Activated CD4-positive, alpha-beta T cell treated with anti-CD3 and anti-CD28 coated beads, Interleukin-2, amount 50 U/mL, for 16 hours (primary cell): ENCODE measurements around the gene CHCHD6.

Source experiments
- DNase-seq: peaks from one replicate; pipeline ENCODE4 v3.0.0-alpha.2; 2020

Gene CHCHD6

DNA sequence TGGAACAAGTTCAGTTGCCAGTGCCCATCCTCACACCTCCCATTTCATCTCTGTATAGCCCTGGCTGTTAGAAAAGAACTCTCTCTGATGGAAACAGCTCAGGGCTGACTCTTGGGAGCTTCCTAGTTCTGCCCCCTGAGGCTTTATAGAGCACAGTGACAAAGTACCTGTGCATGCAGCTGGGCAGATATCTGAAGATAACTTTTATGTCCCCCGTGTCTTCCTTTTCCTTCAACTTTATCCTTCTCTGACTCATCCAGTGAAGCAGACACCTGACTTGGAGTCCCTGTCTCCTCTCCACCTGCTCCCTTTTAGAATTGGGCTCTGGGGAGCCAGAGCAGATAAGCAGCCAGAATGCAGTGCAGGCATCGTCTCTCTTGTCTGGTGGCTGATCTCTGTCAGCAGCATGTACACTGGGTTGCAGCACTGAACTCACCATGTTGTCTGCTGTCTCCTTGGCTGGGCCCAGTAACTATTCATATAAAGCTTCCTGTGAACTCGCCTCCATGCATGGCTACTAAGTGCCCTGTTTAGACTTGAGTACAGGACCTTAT, 225.0 kb downstream of the CHCHD6 start:
- no peak for DNase-seq

DNA sequence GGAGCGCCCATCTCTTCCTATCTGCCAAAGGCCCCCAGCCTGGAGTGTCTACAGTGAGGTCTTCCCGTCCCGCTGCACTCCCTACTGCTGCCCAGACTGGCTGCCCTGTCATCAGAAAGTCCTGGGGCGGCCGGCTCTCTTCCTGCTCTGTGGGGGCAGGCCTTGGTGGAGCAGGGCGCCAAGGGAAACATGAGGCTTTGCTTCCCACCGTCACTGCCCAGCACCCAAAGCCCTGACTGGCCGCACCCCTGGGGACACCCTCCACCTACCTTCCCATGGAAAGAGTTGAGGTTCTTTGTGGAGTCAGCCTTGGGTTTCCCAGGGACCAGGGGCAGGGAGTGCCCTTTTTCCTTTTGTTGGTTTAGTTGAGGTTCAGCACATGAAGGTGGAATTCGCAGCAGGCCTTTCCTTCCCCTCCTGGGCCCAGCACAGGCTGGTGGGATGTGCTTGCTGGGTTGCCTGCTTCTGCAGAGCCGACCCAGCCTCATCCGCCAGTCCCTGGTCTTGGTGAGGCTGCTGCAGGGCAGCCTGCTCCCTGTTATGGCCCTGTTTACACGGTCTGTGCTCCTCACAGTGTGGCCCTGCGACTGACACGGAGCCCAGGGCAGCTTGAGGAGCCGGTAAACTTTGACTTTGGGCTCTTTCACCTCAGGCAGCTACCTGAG, 227.0 kb downstream of the CHCHD6 start:
- no peak for DNase-seq

DNA sequence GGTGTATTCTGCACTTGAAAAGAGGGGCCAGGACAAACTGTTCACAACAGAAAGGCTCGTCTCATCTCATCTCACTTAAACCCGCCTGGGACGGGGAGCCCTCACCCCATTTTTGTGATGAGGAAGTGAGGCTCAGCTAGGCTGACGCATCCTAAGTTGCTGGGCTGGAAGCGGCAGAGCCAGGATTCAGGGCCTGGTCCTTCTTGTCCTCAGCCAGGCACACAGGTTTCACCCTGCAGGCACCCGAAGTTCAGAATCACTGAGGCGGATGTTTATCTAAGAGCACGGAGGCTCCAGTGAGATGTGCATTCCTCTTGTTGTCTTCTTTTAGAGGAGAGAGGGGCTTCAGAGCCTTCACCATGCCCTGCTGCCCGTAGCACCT, 227.8 kb downstream of the CHCHD6 start:
- no peak for DNase-seq

DNA sequence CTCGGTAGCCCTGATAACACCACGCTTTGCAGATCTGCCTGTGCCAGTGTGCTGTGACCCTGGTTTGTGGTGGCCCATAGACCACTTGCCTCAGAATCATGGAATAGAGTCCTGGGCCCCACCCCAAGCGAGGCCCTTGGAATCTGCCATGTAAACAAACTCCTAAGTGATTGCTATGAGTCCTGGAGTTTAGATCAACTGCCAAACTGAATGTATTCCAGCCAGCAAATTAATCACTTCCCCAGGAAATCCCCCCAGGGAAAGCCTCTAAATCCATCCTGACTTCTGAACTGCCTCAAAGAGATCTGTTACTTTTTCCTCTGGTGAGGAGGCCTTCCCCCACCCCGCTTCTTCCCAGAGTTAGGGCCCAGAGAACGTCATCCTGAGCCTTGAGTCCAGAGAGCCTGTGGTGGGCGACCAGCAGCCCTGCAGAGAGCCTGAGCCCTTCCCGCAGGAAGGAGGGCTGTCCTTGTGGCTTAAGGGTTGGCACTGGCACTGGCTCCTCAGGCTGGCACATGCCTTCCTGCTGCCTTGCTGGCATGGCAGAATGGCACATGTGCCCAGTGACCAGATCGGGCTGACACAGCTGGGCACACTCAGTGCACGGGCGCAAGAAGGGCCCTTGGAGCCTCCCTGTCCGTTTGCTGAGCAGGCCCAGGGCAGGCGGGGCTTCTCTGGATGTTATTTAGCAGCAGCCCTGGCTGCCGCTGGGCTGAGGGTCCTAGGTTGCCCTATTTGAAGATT, 228.3 kb downstream of the CHCHD6 start:
- no peak for DNase-seq

DNA sequence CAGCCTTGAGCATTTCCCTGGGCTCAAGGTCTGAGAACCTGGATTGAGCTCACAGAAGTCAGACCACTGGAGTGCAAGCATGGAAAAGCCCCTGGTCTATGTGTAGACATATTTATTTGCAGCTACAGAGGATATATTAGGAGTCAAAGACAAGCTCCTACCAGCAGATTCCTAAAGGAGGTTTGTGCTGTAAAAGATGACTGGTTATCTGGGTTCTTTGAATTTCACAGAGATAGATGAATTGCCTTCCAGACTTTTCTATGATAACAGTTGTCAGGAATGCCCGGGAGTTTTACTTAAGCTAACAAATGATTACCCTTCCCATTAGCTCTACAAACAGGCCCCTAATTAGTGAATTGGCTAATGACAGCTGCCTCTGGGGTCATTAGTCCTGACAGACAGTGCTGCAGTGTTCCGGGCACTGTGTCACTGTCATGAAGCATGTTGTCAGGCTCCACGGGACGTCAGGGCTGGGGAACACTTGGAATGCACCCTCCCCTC, 230.0 kb downstream of the CHCHD6 start:
- no peak for DNase-seq

DNA sequence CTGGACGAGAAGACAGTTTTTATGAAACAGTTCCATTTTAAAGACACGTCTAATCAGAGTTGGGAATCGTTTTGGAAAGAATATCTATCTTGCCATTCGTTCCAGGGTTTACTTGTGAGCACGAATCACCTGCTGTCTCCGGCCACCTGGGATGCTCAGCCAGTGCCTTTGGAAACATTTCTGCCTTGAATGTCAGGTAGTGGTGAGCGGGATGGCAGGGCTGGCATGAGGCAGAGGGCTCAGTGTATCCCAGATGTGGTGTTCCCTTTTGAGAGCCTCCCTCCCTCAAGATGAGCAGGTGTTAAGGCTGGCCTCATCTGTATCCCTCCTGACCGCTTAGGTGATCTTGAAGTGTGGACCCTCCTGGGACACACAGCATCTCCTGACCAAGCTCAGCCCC, 231.0 kb downstream of the CHCHD6 start:
- DNase-seq: no peak

DNA sequence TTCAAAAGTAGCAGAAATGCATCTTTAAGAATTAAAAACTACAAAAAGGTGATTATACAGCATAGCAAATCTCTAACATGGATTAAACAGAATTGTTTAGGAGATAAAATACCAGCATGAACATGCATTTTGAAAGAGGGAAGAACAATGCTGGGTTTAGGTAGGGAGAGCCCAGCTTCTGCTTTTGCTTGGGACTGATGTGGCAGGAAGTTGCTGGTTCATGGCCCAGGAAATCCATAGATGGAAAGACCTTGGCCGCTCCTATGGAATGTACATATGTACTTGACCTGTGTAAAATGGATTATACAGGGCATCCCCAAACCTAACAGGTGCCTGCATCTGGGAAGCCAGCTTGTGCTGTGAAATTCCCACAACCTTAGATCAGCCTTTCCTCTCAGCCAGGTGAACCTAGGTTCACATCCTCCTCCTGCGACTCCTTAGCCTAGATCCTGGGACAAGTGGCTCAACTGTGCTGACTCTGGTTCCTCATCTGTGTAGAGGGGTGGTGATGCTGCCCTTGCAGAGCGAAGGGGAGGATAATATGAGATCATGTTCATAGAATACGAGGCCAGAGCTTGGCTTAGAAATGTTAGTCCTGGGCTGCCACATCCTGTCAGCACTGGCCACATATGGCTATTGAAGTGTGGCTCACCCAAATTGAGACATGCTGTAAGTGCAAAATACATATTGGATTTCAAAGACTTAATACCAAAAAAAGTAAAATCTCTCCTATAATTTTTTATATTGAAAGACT, 231.9 kb downstream of the CHCHD6 start:
- DNase-seq: no peak

DNA sequence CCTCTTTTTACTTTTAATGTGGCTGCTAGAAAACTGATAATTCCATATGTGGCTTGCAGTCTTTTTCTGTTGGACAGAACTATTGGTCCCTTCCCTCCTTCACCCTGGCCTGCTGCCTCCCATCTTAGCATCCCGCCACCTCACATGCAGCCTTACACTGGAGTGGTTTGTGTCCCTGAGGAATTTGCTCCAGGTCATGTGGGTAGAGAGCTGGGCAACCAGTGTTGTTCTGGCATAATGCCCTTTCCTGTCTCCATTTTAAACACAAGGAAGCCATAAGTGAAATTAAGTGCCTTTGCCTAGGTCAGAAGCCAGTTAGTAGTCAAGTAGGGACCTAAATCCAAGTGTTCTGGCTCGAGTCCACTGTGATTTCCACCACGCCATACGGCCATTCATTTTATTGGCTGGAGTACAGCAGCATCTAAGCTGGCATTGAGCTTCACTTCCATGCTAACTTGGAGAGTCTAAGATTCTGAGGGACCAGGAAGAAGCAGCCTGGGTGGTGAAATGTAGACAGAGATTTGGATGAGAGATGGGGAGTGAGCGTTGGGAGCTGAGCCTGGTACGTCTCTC, 232.9 kb downstream of the CHCHD6 start:
- no peak for DNase-seq

DNA sequence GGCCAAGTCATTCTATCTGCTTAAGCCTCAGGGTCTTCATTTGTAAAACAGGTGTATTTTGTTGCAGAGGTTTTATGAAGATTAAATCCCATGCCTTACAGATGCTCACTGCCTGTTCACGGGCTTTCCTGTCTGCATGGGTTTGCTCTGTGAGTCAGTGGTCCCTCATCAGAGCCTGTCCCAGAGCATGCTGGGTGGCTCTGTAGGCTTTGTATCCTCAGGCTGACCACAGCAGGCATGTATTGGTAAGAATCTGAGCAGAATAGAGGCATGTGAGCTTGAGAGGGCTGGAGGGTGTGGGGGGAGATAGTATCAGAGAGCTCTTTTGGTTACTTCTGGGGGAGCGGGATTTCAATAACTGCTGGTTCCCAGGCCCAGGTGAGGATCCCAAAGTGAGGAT, 233.5 kb downstream of the CHCHD6 start:
- DNase-seq: no peak

DNA sequence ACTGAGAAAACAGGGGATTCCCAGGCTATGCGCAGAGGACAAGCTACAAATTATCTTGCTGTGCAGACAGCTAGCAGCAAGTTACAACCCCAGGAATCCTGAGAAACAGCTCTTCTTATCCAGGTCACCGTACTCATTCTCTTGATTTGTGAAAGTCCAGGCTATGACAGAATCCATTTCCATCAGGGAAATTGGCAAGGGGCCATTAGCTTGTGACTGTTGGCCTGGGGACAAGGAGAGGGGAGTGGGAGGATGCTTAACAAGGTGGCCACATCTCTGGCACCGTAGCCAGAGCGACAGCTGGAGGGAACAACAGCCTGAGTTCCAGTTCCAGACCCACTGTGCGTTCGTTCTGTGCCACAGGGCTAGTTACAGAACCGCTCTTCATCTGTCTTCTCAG, 233.9 kb downstream of the CHCHD6 start:
- DNase-seq: no peak

DNA sequence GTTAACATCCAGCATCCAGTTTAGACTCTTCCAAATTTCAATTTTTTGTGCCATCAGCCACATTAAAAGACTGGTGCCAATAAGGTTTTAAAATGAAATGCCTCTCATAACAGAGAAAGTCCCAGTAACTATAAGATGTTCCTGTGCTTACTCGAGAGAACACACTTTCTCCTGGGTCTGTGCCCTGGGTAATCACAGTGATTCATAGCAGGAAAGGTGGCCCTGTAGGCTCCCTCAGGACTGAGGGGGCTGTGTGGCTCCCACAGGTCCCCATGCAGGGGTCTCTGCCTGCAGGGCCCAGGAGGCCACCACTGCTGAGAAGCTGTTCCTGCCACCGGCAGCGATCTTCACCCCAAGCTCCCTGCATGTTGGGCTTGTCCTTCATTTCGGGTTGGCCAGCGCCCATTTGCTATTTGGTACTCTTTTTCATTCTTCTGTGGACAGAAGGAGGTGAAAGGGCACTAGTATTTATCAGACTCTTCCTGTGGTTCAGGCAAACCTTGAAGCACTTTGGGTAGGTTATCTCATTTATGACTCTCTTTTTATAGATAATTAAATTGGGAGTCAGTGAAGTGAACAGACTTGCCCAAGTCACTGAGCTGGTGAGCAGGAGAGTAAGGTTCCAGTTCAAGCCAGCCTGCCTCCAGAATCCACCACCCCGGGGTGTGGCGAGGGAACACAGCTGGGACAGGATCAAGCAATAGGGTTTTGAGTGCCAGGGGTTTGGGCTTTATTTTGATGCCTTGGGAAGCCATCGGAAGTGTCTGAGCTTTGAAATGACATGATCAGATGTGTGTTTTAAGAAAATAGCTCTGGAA, 234.7 kb downstream of the CHCHD6 start:
- no peak for DNase-seq

DNA sequence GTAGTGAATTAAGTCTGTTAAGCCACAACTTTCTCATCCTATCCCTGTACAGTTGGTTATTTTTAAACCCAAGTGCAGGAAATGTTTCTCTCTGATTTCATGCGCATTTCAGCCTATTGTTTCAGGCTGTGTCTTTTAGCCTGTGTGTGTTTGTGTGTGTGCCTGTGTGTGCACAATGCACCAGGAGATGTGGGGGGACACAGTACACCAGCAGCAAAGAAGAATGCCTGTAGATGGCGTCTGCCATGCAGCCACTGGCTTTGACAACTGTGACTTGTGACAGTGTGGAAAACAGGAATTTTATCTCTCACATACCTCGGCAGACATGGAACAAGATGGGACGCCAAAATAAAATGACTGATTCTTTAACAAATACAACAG, 235.3 kb downstream of the CHCHD6 start:
- no peak for DNase-seq

DNA sequence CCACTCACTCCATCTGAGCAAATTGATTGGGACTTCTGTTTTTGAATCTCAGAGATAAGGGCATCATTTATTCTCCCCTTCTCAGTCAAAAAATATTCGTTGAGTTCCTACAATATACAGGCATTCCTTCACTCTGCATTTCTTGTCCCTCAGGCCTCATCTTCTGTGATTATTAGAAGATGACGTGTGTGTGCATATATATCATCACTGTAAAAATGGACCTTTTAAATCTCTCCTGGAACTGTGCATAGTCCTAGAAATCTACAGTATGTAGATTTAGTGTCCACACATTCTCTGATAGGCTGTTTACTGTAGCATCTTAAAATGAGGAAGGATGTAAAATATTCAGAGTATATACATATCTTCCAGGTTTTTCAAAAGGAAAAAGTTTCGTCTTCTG, 235.7 kb downstream of the CHCHD6 start:
- DNase-seq: no peak

DNA sequence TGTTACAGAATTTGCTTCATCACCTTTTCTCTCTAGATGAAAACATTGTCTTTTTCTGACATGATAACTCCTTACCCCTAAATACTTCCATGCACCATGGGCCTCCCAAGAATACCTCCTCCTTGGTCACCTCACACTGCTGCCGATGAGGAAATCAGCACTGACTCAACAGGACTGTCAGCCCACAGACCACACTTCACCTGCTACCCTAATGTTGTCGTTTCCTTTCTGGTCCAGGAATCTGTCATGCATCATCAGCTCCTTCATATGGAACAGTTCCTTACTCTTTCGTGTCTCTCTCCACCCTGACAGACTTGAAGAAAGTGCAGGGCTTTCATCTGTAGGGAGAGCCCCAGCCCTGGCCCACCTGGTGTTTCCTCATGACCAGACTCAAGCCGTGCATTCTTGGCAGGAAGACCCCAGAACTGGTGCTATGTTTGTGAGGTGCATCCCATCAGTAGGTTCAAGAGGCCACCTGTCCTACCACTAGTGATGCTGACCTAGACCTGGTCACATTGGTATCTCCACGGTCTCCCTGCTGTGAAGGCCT, 237.8 kb downstream of the CHCHD6 start:
- DNase-seq: peak; percentile 8

DNA sequence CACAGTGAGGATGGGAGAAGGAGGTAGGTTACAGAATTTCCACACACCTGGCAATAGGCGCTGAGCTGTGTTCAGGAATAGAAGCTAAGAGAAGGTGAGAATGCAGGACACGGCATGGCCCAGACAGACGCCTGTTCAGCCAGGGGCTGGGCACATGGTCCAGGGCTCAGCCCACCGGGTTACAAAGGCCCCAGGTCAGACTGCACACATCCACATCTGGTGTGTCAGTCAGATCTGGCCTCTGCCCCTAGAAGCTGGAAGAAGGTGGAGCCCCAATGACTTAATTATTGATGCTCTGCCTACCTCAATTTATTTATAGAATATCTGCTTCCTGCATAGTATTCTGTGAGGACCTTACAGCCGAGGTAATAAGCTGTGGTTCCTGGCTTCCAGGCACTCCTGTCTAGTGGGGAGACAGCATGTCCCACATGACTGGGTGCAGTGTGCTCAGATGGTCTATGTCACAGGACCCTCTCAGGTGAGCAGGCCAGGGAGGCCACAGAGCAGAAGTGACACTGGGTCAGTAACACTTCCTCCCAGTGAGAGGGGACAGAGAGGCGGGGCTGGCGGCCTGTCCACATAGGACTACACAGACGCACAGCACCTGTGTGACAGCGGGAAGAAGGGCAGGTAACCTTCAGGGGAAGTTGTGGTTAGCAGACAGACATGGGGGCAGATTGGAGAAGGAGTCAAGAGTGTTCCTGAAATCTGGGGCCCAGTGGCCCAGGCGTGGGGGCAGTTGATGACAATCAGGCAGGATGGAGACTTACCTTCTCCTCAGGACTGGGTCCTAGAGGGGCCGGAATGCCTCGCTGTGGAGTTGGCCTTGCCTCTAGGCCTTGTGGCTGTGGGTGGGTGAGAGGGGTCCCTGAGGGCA, 240.3 kb downstream of the CHCHD6 start:
- no peak for DNase-seq

DNA sequence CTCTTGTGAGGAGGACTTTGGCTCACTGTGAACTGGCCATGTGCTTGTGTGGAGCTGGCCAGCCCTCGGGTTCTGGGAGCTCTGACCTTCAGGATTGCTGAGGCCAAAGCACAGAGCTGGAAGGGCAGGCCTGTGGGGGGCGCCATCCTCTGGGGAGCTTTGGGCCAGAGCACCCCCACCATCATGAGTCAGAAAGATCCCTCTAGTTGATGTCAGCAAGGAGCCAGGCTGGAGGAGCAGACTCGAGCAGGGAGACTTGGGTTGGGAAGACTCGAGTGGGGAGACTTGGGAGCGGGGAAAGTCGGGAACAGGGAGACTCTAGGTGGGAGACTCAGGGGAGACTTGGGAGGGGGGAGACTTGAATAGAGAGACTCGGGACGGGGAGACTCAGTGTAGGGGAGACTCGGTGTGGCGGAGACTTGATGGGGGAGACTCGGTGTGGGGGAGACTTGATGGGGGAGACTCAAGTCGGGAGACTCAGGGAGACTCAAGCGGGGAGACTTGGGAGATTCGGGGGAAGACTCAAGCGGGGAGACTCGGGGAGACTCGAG, 241.2 kb downstream of the CHCHD6 start:
- DNase-seq: no peak

DNA sequence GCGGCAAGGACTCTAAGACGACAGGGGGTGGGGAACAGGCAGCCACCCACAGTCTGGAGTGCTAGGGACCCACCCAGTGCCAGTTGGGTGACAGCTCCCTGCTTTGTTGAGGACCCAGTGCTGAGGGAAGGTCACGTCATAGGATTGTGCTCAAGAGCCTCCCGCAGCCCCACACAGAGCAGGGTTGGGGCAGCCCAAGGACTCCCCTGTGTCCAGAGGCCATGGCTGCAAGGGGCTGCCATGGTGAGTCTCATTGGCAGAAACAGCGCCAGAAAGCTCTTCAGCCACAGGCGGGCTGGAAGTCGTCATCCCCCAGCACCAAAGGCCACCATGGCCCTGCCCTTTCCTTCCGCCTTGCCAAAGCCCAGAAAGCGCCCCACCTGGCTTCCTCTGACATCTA, 241.9 kb downstream of the CHCHD6 start:
- no peak for DNase-seq

DNA sequence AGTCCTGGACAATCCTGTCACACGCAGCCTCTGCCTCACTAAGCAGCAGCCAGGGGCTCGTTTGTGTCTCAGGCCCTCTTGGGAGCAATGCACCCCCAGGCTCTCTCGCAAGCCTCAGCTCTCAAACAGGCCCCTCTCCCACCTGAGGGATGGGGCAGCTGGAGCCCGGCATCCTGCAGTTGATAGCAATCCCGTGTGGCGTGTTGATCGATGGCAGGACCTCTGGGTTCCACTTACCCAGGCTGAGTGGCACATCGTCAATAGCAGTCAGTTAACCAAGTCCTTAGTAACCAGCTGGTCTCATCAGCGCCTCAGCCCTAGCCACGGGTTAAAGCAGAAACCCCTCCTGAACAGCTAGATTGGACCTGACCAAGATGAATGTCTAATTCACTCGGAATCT, 242.4 kb downstream of the CHCHD6 start:
- DNase-seq: no peak

DNA sequence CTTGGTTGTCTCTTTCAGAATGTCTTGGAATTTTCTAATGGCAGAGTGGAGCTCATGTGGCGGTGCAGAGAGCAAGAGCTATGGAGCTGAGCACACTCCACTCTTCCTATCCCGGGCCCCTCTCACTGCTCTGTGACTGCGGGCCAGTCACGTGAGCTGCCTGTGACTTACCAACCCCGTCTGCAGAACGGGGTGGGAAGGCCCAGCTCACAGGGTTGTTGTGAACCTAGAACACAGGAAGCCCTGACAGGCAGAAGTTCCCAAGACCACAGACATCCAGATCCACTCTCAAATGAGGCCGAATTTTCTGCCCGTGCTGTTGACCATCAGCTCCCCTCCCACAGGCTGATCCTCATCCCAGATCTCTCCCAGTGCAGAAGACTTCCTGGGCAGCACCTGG, 243.4 kb downstream of the CHCHD6 start:
- DNase-seq: no peak

DNA sequence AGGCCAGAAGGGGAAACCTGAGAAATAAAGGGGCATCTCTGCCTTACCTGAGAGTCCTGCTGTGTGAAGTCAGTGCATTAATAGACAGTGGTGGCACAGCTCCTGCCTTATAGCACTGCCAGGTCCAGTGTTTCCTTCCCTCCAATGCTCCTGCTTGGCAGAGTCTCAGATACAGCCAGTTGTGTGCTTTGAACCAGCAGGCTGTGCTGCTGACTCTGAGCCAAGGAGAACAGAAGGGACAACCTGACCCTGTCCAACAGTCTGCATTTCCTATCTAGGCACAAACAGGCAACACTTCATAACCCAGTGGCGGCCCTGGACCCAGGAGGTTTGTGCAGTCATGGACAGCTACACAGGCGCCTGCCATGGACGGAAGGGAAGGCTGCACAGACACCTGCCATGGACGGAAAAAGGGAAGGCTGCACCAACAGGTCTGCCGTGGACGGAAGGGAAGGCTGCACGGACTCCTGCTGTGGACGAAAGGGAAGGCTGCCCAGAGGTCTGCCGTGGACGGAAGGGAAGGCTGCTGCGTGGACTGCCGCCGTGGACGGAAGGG, 245.0 kb downstream of the CHCHD6 start:
- DNase-seq: no peak
